Measurements from ENCODE around the gene ADAMTSL5. TPM values are rescaled to one million over a fixed set of nuclear protein-coding genes. Genes with fewer than 3 reads are reported as not detected.
"Not testable (repeated sequence)": the region's sequence is repeated elsewhere in the genome, so short reads cannot be mapped to it uniquely, and the experiment has no call there.

ADAMTSL5 gene
- total RNA-seq, 2 experiments from 2014 or later: 0.34 TPM; not detected in 1

- TF ChIP-seq CTCF (conservative IDR thresholded peaks at IDR 0.05; ENCODE audit: low read length): no peak
- TF ChIP-seq EZH2phosphoT487 (IDR thresholded peaks at IDR 0.05; ENCODE audit: borderline replicate concordance, low read depth, low read length): no peak
- CTCF ChIA-PET (ENCODE audit: unreplicated experiment): no interaction called here
- POLR2A ChIA-PET: no interaction called here
- H3K27ac ChIP-seq (ENCODE audit: low read depth, low read length, poor library complexity, severe bottlenecking): peak within 1 kb of the TSS; percentile 81
- no TSS peak for BruUV-seq (replicated peaks)
- H3K4me3 ChIP-seq (ENCODE audit: low read depth, low read length, poor library complexity, severe bottlenecking): peak within 1 kb of the TSS; percentile 88
- peak within 1 kb of the TSS; percentile 82 for H2AFZ ChIP-seq (ENCODE audit: low read length)
- DNase-seq (ENCODE audit: low spot score): peak; percentile 96
- no peaks in the 10 kb centered on the region; the same call in 1 of the 2 replicates for H4K20me1 ChIP-seq (ENCODE audit: insufficient read depth, low read length)
- H3K36me3 ChIP-seq (ENCODE audit: insufficient read depth, low read length): peaks cover 21% of the 10 kb centered on the region
- peak within 1 kb of the TSS; percentile 73 for H3K4me2 ChIP-seq (ENCODE audit: low read length)
- H3K79me2 ChIP-seq (ENCODE audit: insufficient read depth, low read depth, low read length): peaks cover 17% of the 10 kb centered on the region
- H3K9me3 ChIP-seq (ENCODE audit: low read length): no peaks in the 10 kb centered on the region
- peaks cover 14% of the 10 kb centered on the region for H3K4me1 ChIP-seq (ENCODE audit: insufficient read depth, low read length, poor library complexity, severe bottlenecking)
- no peaks in the 10 kb centered on the region for H3K9me2 ChIP-seq (ENCODE audit: insufficient read depth, low read length)
- intact Hi-C loops (cut with micrococcal nuclease; ENCODE audit: unreplicated experiment): loop anchor here (1.0 to 2.0 kb wide), 3 partner anchors 24 to 72 kb away; partner anchors contain the start of gene DAZAP1
Measured at GRCh38 chr19:1478934-1479707, 33.7 kb downstream of the ADAMTSL5 start, which contains the start of gene C19orf25. Gene C19orf25, minus strand, starts transcription at chr19:1479215. Its CDS starts 312 bp downstream, at chr19:1478903.

- peaks cover 14% of the 10 kb centered on the region for H3K4me1 ChIP-seq (ENCODE audit: insufficient read depth, low read length, poor library complexity, severe bottlenecking)
- H3K79me2 ChIP-seq (ENCODE audit: insufficient read depth, low read depth, low read length): peaks cover 17% of the 10 kb centered on the region
- H3K9me2 ChIP-seq (ENCODE audit: insufficient read depth, low read length); H3K9me3 ChIP-seq (ENCODE audit: low read length); POLR2A ChIA-PET; H3K4me3 ChIP-seq (ENCODE audit: low read depth, low read length, poor library complexity, severe bottlenecking); H2AFZ ChIP-seq (ENCODE audit: low read length); intact Hi-C loops (cut with micrococcal nuclease; ENCODE audit: unreplicated experiment); DNase-seq (ENCODE audit: low spot score); BruUV-seq (replicated peaks); H3K27ac ChIP-seq (ENCODE audit: low read depth, low read length, poor library complexity, severe bottlenecking); H4K20me1 ChIP-seq (ENCODE audit: insufficient read depth, low read length); CTCF ChIA-PET (ENCODE audit: unreplicated experiment): not testable (repeated sequence)
- peak overlapping the region; percentile 73; the same call in 1 of the 2 replicates for H3K4me2 ChIP-seq (ENCODE audit: low read length)
- peaks cover 21% of the 10 kb centered on the region for H3K36me3 ChIP-seq (ENCODE audit: insufficient read depth, low read length)
Measured at GRCh38 chr19:1477056-1477455, 35.8 kb downstream of the ADAMTSL5 start.

GRCh38 chr19:1475751-1476437 lies 36.9 kb downstream of the ADAMTSL5 start:
- no peak for TF ChIP-seq CTCF (conservative IDR thresholded peaks at IDR 0.05; ENCODE audit: low read length)
- no peak for TF ChIP-seq EZH2phosphoT487 (IDR thresholded peaks at IDR 0.05; ENCODE audit: borderline replicate concordance, low read depth, low read length)
- H2AFZ ChIP-seq (ENCODE audit: low read length): no peak overlapping the region
- intact Hi-C loops (cut with micrococcal nuclease; ENCODE audit: unreplicated experiment): no loop called here
- no peak overlapping the region for H3K4me2 ChIP-seq (ENCODE audit: low read length)
- H3K9me3 ChIP-seq (ENCODE audit: low read length): no peaks in the 10 kb centered on the region
- POLR2A ChIA-PET: no interaction called here
- DNase-seq (ENCODE audit: low spot score): no peak
- CTCF ChIA-PET (ENCODE audit: unreplicated experiment): no interaction called here
- H3K4me3 ChIP-seq (ENCODE audit: low read depth, low read length, poor library complexity, severe bottlenecking): no peak overlapping the region
- no peaks in the 10 kb centered on the region for H3K9me2 ChIP-seq (ENCODE audit: insufficient read depth, low read length)
- H4K20me1 ChIP-seq (ENCODE audit: insufficient read depth, low read length): peaks cover 7% of the 10 kb centered on the region; the same call in 1 of the 2 replicates
- H3K27ac ChIP-seq (ENCODE audit: low read depth, low read length, poor library complexity, severe bottlenecking): no peak overlapping the region
- peaks cover 25% of the 10 kb centered on the region for H3K4me1 ChIP-seq (ENCODE audit: insufficient read depth, low read length, poor library complexity, severe bottlenecking)
- BruUV-seq (replicated peaks): no TSS peak
- H3K36me3 ChIP-seq (ENCODE audit: insufficient read depth, low read length): peaks cover 21% of the 10 kb centered on the region
- H3K79me2 ChIP-seq (ENCODE audit: insufficient read depth, low read depth, low read length): peaks cover 17% of the 10 kb centered on the region
